T-helper 17 cell (primary cell): ENCODE data around the gene ALKBH4. TPM values are rescaled to one million over a fixed set of nuclear protein-coding genes. Genes with fewer than 3 reads are reported as not detected.
"Not testable (repeated sequence)": the region's sequence is repeated elsewhere in the genome, so short reads cannot be mapped to it uniquely, and the experiment has no call there.

ENCODE experiments used
- ATAC-seq: fragments of 150-1000 bp; cut with Tn5 transposase; 2 replicates; pipeline ENCODE4 v1.10.0; 2021; ENCODE audit warnings: mild to moderate bottlenecking, moderate library complexity
- DNase-seq, 3 donors: peaks; one replicate each; pipeline versions ENCODE4 v3.0.0 to v3.0.0-alpha.2; 2020 to 2021
- H3K9me3 ChIP-seq: one replicate; pipeline ENCODE4 v1.7.0; 2013; ENCODE audit warnings: low read length, mild to moderate bottlenecking; ENCODE audit not compliant: control insufficient read depth, poor library complexity, severe bottlenecking
- H3K27ac Mint-ChIP-seq: one replicate; pipeline ENCODE4 v1.8.0; 2022; ENCODE audit warnings: mild to moderate bottlenecking, moderate library complexity, mixed read lengths
- H3K27me3 Mint-ChIP-seq: one replicate; pipeline ENCODE4 v1.8.0; 2022; ENCODE audit warnings: mixed read lengths
- H3K36me3 Mint-ChIP-seq: one replicate; pipeline ENCODE4 v1.8.0; 2022; ENCODE audit warnings: low read depth, mixed read lengths
- H3K4me1 Mint-ChIP-seq: one replicate; pipeline ENCODE4 v1.8.0; 2022; ENCODE audit warnings: mild to moderate bottlenecking, mixed read lengths
- H3K4me3 Mint-ChIP-seq: one replicate; pipeline ENCODE4 v1.8.0; 2022; ENCODE audit warnings: mild to moderate bottlenecking, moderate library complexity, mixed read lengths
- total RNA-seq, 4 donors: library from RNA in 2 of 4; stranded (reverse) in 2 of 4; gene quantifications; one replicate each; pipeline ENCODE4 v1.2.3 and lab custom pipeline; 2022 to 2026

ALKBH4 gene
- total RNA-seq, 2 donors from 2014 or later: 4.4 to 5.5 TPM

DNA sequence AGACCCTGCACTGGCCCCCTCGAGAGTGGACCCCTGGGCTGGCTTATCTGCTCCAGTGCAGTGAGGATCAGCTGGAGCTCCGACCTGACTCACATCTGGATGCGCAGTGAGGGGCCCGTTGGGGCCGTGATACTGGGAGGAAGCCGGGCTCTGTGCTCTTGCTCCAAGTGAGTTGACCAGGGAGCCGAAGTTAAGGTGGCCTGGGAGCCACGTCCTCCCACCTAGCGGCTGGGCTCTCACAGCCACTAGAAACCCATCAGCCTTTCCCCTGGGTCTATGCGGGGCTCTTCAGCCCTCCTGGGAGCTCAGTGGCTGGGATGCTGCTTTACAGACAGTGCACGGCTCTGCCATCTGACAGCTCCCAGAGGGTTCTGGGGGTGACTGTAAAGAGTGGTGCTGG is 9.1 kb downstream of the ALKBH4 start:
- ATAC-seq (no peak), DNase-seq (no peak)
- no peaks in the 10 kb centered on the region for H3K9me3 ChIP-seq
- H3K36me3 Mint-ChIP-seq: no peaks in the 10 kb centered on the region
- H3K4me1 Mint-ChIP-seq: peaks cover 3% of the 10 kb centered on the region
- no peak overlapping the region for H3K4me3 Mint-ChIP-seq
- no peaks in the 10 kb centered on the region for H3K27me3 Mint-ChIP-seq
- H3K27ac Mint-ChIP-seq: no peak overlapping the region

DNA sequence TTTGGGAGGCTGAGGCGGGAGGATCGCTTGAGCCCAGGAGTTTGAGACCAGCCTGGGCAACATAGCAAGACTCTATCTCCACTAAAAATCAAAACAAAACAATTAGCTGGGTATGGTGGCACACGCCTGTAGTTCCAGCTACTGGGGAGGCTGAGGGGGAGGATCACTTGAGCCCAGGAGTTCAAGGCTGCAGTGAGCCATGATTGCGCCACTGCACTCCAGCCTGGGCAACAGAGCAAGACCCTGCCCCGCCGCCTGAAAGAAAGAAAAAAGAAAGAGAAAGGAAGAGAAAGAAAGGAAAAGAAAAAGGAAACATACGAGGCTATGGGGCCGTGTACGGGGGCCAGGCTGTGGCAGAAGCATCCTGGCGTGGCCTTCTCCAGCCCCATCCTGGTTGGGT is 9.7 kb downstream of the ALKBH4 start:
- H3K4me3 Mint-ChIP-seq, H3K27me3 Mint-ChIP-seq, DNase-seq, H3K36me3 Mint-ChIP-seq, H3K9me3 ChIP-seq, ATAC-seq, H3K27ac Mint-ChIP-seq, H3K4me1 Mint-ChIP-seq: not testable (repeated sequence)

DNA sequence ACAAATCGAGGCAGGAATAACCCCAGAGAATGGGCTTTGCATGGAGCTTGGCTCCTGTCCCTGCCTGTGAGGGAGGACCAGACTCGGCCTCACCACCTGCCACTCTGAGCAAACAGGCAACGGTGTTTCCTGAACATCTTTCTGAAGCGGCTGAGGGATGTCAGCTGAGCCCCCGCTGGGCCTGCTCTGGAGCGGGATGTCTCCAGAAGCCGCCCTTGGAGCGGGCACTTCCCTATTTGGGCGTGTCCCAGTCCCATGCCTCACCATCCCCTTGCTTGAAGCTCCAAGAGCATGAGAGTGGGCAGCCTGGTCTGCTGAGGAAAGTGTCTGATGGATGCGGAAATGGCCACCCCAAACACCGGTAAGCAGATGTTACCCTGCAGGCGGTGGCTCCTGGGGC is 10.2 kb downstream of the ALKBH4 start:
- no peak overlapping the region for H3K4me3 Mint-ChIP-seq
- peaks cover 7% of the 10 kb centered on the region for H3K4me1 Mint-ChIP-seq

DNA sequence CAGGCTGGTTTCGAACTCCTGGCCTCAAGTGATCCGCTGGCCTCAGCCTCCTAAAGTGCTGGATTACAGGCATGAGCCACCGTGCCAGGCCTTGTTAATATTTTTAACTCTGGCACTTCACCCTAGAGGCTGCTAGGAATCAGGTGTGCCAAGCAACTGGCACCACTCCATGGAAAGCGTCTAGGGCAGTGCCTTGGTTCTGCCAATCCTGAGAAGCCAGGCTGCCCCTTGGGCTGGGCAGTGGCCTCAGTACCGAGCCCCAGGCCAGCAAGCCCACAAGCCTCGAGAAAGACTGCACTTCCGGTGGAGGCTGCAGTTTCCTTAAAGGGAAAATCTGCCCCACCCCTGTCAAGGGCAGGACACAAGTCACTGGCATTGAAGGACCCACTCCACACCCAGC is 11.3 kb downstream of the ALKBH4 start:
- Mint-ChIP-seq H3K4me1 (peaks cover 7% of the 10 kb centered on the region), H3K27me3 (no peaks in the 10 kb centered on the region), H3K36me3 (no peaks in the 10 kb centered on the region), H3K4me3 (no peak overlapping the region), H3K27ac (no peak overlapping the region)
- DNase-seq (no peak), ATAC-seq (no peak)
- no peaks in the 10 kb centered on the region for H3K9me3 ChIP-seq

More for the DNA sequence above, 10.2 kb downstream of the ALKBH4 start:
- H3K9me3 ChIP-seq: no peaks in the 10 kb centered on the region
- Mint-ChIP-seq H3K36me3 (no peaks in the 10 kb centered on the region), H3K27me3 (no peaks in the 10 kb centered on the region), H3K27ac (no peak overlapping the region)
- ATAC-seq (no peak), DNase-seq (no peak)

DNA sequence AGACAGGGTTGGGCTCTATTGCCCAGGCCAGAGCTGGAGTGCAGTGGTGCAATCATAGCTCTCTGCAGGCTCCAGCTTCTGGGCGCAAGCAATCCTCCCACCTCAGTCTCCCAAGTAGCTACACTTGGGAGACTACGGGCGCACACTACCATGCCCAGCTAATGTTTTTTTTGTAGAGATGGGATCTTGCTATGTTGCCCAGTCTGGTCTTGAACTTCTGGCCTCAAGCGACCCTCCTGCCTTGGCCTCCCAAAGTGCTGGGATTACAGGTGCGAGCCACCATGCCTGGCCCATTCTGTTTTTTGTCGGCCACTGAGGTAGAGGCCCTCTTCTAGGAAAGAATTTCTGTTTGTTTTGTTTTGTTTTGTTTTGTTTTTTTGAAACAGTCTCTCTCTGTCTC is 12.2 kb downstream of the ALKBH4 start:
- no peak for DNase-seq
- Mint-ChIP-seq H3K4me3 (no peak overlapping the region), H3K27me3 (no peaks in the 10 kb centered on the region), H3K27ac (no peak overlapping the region), H3K4me1 (peaks cover 7% of the 10 kb centered on the region), H3K36me3 (no peaks in the 10 kb centered on the region)
- ATAC-seq: no peak
- no peaks in the 10 kb centered on the region for H3K9me3 ChIP-seq

GRCh38 chr7:102451371-102452054 is 13.2 kb downstream of the ALKBH4 start:
- H3K9me3 ChIP-seq: no peaks in the 10 kb centered on the region
- H3K27me3 Mint-ChIP-seq: no peaks in the 10 kb centered on the region
- H3K4me3 Mint-ChIP-seq: no peak overlapping the region
- no peak overlapping the region for H3K27ac Mint-ChIP-seq
- ATAC-seq: no peak
- no peak for DNase-seq
- no peaks in the 10 kb centered on the region for H3K36me3 Mint-ChIP-seq
- peaks cover 7% of the 10 kb centered on the region for H3K4me1 Mint-ChIP-seq

DNA sequence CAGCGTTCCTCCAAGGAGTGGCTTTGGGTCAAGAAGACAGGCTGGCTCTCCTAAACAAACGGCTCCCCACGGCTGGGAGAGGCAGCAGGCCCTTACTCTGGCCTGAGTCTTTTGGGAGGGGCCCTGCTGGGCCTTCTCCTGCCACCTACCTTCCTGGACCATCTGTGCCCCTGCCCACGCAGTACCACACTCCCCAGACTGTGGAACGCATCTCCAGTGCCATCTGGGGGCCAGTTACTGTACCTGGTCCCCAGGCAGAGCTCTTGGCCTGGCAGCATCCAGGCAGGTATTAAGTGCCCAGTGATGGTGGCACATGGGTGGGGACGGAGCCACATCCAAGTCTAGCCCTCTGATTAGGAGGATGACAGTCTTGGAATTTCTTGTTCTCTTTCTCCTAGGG is 14.4 kb downstream of the ALKBH4 start:
- ATAC-seq (peak; percentile 90), DNase-seq (peak in 2 of 3 donors; percentile 24 to 46)
- peak overlapping the region; percentile 14 for H3K27ac Mint-ChIP-seq

DNA sequence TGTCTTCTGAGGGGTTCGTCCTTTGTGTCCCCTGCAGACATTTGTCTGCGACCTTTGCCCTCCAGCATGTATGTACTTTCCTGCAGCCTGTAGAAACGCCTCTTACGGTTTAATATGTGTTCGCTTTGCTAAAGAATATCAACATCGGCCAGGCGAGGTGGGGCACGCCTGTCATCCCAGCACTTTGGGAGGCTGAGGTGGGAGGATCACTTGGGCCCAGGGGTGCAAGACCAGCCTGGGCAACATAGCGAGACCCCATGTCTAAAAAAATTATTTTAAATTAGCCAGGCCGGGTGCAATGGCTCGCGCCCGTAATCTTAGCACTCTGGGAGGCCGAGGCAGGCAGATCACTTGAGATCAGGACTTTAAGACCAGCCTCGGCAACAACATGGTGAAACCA is 15.5 kb downstream of the ALKBH4 start:
- H3K27ac Mint-ChIP-seq: no peak overlapping the region
- no peaks in the 10 kb centered on the region for H3K9me3 ChIP-seq
- no peaks in the 10 kb centered on the region for H3K36me3 Mint-ChIP-seq
- no peak for ATAC-seq
- H3K4me3 Mint-ChIP-seq: no peak overlapping the region
- H3K27me3 Mint-ChIP-seq: no peaks in the 10 kb centered on the region
- H3K4me1 Mint-ChIP-seq: peaks cover 9% of the 10 kb centered on the region
- no peak for DNase-seq

More for the DNA sequence above, 14.4 kb downstream of the ALKBH4 start:
- no peaks in the 10 kb centered on the region for H3K27me3 Mint-ChIP-seq
- no peak overlapping the region for H3K4me3 Mint-ChIP-seq
- H3K36me3 Mint-ChIP-seq: no peaks in the 10 kb centered on the region
- H3K4me1 Mint-ChIP-seq: peaks cover 9% of the 10 kb centered on the region
- H3K9me3 ChIP-seq: no peaks in the 10 kb centered on the region

GRCh38 chr7:102447311-102447710 is 17.4 kb downstream of the ALKBH4 start:
- DNase-seq: no peak
- H3K4me1 Mint-ChIP-seq: peaks cover 9% of the 10 kb centered on the region
- H3K27ac Mint-ChIP-seq: peak overlapping the region; percentile 8
- no peaks in the 10 kb centered on the region for H3K36me3 Mint-ChIP-seq
- ATAC-seq: no peak
- no peaks in the 10 kb centered on the region for H3K9me3 ChIP-seq
- H3K4me3 Mint-ChIP-seq: no peak overlapping the region
- no peaks in the 10 kb centered on the region for H3K27me3 Mint-ChIP-seq

DNA sequence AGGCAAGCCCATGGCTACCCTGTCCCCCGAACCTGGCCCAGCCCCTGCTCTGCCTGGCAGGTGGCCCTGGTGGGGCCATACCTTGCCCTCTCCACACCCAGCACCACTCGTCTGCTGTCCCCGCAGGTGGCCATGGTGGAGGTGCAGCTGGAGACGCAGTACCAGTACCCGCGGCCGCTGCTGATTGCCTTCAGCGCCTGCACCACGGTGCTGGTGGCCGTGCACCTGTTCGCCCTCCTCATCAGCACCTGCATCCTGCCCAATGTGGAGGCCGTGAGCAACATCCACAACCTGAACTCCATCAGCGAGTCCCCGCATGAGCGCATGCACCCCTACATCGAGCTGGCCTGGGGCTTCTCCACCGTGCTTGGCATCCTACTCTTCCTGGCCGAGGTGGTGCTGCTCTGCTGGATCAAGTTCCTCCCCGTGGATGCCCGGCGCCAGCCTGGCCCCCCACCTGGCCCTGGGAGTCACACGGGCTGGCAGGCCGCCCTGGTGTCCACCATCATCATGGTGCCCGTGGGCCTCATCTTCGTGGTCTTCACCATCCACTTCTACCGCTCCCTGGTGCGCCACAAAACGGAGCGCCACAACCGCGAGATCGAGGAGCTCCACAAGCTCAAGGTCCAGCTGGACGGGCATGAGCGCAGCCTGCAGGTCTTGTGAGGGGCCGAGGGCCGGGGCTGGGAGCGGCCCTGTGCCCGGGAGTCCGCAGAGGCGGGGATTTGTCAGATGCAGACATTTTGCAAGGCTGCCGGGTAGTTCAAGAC is 18.1 kb downstream of the ALKBH4 start:
- peaks cover 9% of the 10 kb centered on the region for H3K4me1 Mint-ChIP-seq
- H3K9me3 ChIP-seq: no peaks in the 10 kb centered on the region
- peak overlapping the region; percentile 77 for H3K27ac Mint-ChIP-seq
- H3K4me3 Mint-ChIP-seq: no peak overlapping the region
- H3K27me3 Mint-ChIP-seq: no peaks in the 10 kb centered on the region
- no peaks in the 10 kb centered on the region for H3K36me3 Mint-ChIP-seq
- DNase-seq (no peak), ATAC-seq (no peak)

DNA sequence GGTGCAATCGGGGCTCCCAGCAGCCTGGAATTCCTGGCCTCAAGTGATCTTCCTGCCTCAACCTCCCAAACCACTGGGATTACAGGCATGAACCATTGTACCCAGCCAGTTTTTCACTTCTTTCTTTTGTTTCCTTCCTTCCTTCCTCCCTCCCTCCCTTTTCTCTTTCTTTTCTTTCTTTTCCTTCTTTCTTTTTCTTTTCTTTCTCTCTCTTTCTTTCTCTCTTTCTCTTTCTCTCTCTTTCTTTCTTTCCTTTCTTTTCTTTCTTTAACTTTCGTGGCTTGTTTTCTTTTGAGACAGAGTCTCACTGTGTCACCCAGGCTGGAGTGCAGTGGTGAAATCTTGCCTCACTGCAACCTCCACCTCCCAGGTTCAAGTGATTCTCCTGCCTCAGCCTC is 19.0 kb downstream of the ALKBH4 start:
- peaks cover 9% of the 10 kb centered on the region for H3K4me1 Mint-ChIP-seq

GRCh38 chr7:102444961-102445673 is 19.5 kb downstream of the ALKBH4 start:
- Mint-ChIP-seq H3K27ac (no peak overlapping the region), H3K4me3 (peak overlapping the region; percentile 47), H3K27me3 (no peaks in the 10 kb centered on the region), H3K4me1 (peaks cover 5% of the 10 kb centered on the region), H3K36me3 (no peaks in the 10 kb centered on the region)
- DNase-seq: no peak
- no peaks in the 10 kb centered on the region for H3K9me3 ChIP-seq
- peak; percentile 24 for ATAC-seq

More for the DNA sequence above, 19.0 kb downstream of the ALKBH4 start:
- DNase-seq (no peak), ATAC-seq (no peak)
- Mint-ChIP-seq H3K27me3 (no peaks in the 10 kb centered on the region), H3K4me3 (no peak overlapping the region), H3K36me3 (no peaks in the 10 kb centered on the region), H3K27ac (peak overlapping the region; percentile 77)
- H3K9me3 ChIP-seq: no peaks in the 10 kb centered on the region

- no peak overlapping the region for H3K27ac Mint-ChIP-seq
- no peak for ATAC-seq
- no peaks in the 10 kb centered on the region for H3K36me3 Mint-ChIP-seq
- peaks cover 8% of the 10 kb centered on the region for H3K4me1 Mint-ChIP-seq
- H3K9me3 ChIP-seq: no peaks in the 10 kb centered on the region
- DNase-seq: no peak
- H3K4me3 Mint-ChIP-seq: no peak overlapping the region
- no peaks in the 10 kb centered on the region for H3K27me3 Mint-ChIP-seq
Measured at GRCh38 chr7:102439963-102440795, 24.5 kb downstream of the ALKBH4 start.
